IPS-18a (cell line): ENCODE data around the gene TMEM178A.

Experiments used
- H3K27ac ChIP-seq: one replicate; pipeline ENCODE4 v1.5.1; 2013; ENCODE audit warnings: low read length
- H3K27me3 ChIP-seq: one replicate; pipeline ENCODE4 v1.6.1; 2013; ENCODE audit warnings: mild to moderate bottlenecking, low read length; ENCODE audit not compliant: control insufficient read depth, insufficient read depth
- H3K36me3 ChIP-seq: one replicate; pipeline ENCODE4 v1.6.1; 2013; ENCODE audit warnings: low read depth, low read length; ENCODE audit not compliant: control insufficient read depth
- H3K4me1 ChIP-seq: one replicate; pipeline ENCODE4 v1.6.1; 2013; ENCODE audit warnings: low read depth, low read length; ENCODE audit not compliant: control insufficient read depth
- H3K4me3 ChIP-seq: one replicate; pipeline ENCODE4 v1.5.1; 2013; ENCODE audit warnings: low read length
- H3K9ac ChIP-seq: one replicate; pipeline ENCODE4 v1.6.1; 2013; ENCODE audit warnings: mild to moderate bottlenecking, low read length, moderate library complexity
- H3K9me3 ChIP-seq: one replicate; pipeline ENCODE4 v1.6.1; 2013; ENCODE audit warnings: low read depth, low read length; ENCODE audit not compliant: control insufficient read depth

The TMEM178A gene

GRCh38 chr2:39733070-39733674 lies 67.5 kb downstream of the TMEM178A start:
- Histone ChIP-seq H3K36me3 (peaks cover 14% of the 10 kb centered on the region), H3K9me3 (no peaks in the 10 kb centered on the region), H3K4me1 (peaks cover 15% of the 10 kb centered on the region), H3K4me3 (no peak overlapping the region), H3K27ac (no peak overlapping the region), H3K27me3 (no peaks in the 10 kb centered on the region), H3K9ac (no peak overlapping the region)

- Histone ChIP-seq H3K36me3 (peaks cover 14% of the 10 kb centered on the region), H3K4me3 (no peak overlapping the region), H3K4me1 (peaks cover 15% of the 10 kb centered on the region)
Measured at GRCh38 chr2:39734445-39734844, 68.7 kb downstream of the TMEM178A start.

GRCh38 chr2:39735648-39736047 lies 69.9 kb downstream of the TMEM178A start:
- Histone ChIP-seq H3K27me3 (no peaks in the 10 kb centered on the region), H3K36me3 (peaks cover 20% of the 10 kb centered on the region), H3K9ac (no peak overlapping the region), H3K4me3 (no peak overlapping the region), H3K4me1 (peaks cover 15% of the 10 kb centered on the region), H3K27ac (no peak overlapping the region), H3K9me3 (no peaks in the 10 kb centered on the region)

More at GRCh38 chr2:39734445-39734844, 68.7 kb downstream of the TMEM178A start:
- Histone ChIP-seq H3K9ac (no peak overlapping the region), H3K27ac (no peak overlapping the region), H3K9me3 (no peaks in the 10 kb centered on the region), H3K27me3 (no peaks in the 10 kb centered on the region)

- Histone ChIP-seq H3K4me1 (peaks cover 15% of the 10 kb centered on the region), H3K4me3 (no peak overlapping the region), H3K9ac (no peak overlapping the region), H3K9me3 (no peaks in the 10 kb centered on the region), H3K27ac (no peak overlapping the region), H3K36me3 (peaks cover 28% of the 10 kb centered on the region), H3K27me3 (no peaks in the 10 kb centered on the region)
Measured at GRCh38 chr2:39736640-39737039, 70.9 kb downstream of the TMEM178A start.

GRCh38 chr2:39737661-39738060 lies 71.9 kb downstream of the TMEM178A start:
- H3K4me3 ChIP-seq = no peak overlapping the region
- H3K27me3 ChIP-seq = no peaks in the 10 kb centered on the region
- peak overlapping the region; percentile 9 for H3K27ac ChIP-seq
- peak overlapping the region; percentile 26 for H3K9ac ChIP-seq
- H3K36me3 ChIP-seq = peaks cover 36% of the 10 kb centered on the region
- H3K4me1 ChIP-seq = peaks cover 15% of the 10 kb centered on the region
- no peaks in the 10 kb centered on the region for H3K9me3 ChIP-seq

GRCh38 chr2:39738936-39739335 lies 73.2 kb downstream of the TMEM178A start:
- no peaks in the 10 kb centered on the region for H3K9me3 ChIP-seq
- no peaks in the 10 kb centered on the region for H3K27me3 ChIP-seq
- no peak overlapping the region for H3K27ac ChIP-seq
- no peak overlapping the region for H3K4me3 ChIP-seq
- peaks cover 15% of the 10 kb centered on the region for H3K4me1 ChIP-seq
- H3K36me3 ChIP-seq = peaks cover 42% of the 10 kb centered on the region
- H3K9ac ChIP-seq = no peak overlapping the region

- H3K9me3 ChIP-seq = no peaks in the 10 kb centered on the region
- peaks cover 42% of the 10 kb centered on the region for H3K36me3 ChIP-seq
- no peak overlapping the region for H3K4me3 ChIP-seq
- H3K27ac ChIP-seq = no peak overlapping the region
- no peaks in the 10 kb centered on the region for H3K27me3 ChIP-seq
- H3K9ac ChIP-seq = no peak overlapping the region
- peaks cover 15% of the 10 kb centered on the region for H3K4me1 ChIP-seq
Measured at GRCh38 chr2:39739386-39739785, 73.7 kb downstream of the TMEM178A start.

- no peak overlapping the region for H3K27ac ChIP-seq
- H3K4me3 ChIP-seq = no peak overlapping the region
- H3K36me3 ChIP-seq = peaks cover 33% of the 10 kb centered on the region
- H3K9me3 ChIP-seq = no peaks in the 10 kb centered on the region
- H3K27me3 ChIP-seq = no peaks in the 10 kb centered on the region
- peaks cover 9% of the 10 kb centered on the region for H3K4me1 ChIP-seq
- H3K9ac ChIP-seq = no peak overlapping the region
Measured at GRCh38 chr2:39741871-39742270, 76.2 kb downstream of the TMEM178A start.

GRCh38 chr2:39743269-39743776 lies 77.6 kb downstream of the TMEM178A start:
- H3K9ac ChIP-seq = no peak overlapping the region
- H3K27me3 ChIP-seq = no peaks in the 10 kb centered on the region
- peaks cover 33% of the 10 kb centered on the region for H3K36me3 ChIP-seq
- H3K9me3 ChIP-seq = no peaks in the 10 kb centered on the region
- H3K4me1 ChIP-seq = no peaks in the 10 kb centered on the region
- no peak overlapping the region for H3K4me3 ChIP-seq
- H3K27ac ChIP-seq = no peak overlapping the region

GRCh38 chr2:39755466-39755865 lies 89.7 kb downstream of the TMEM178A start:
- Histone ChIP-seq H3K9me3 (no peaks in the 10 kb centered on the region), H3K9ac (no peak overlapping the region), H3K27ac (no peak overlapping the region), H3K36me3 (peaks cover 90% of the 10 kb centered on the region), H3K4me3 (no peak overlapping the region), H3K27me3 (no peaks in the 10 kb centered on the region), H3K4me1 (no peaks in the 10 kb centered on the region)

GRCh38 chr2:39757156-39757555 lies 91.4 kb downstream of the TMEM178A start:
- Histone ChIP-seq H3K4me3 (no peak overlapping the region), H3K4me1 (no peaks in the 10 kb centered on the region), H3K27ac (no peak overlapping the region), H3K9ac (no peak overlapping the region), H3K9me3 (no peaks in the 10 kb centered on the region), H3K36me3 (peaks cover 92% of the 10 kb centered on the region), H3K27me3 (no peaks in the 10 kb centered on the region)

GRCh38 chr2:39762448-39762847 lies 96.7 kb downstream of the TMEM178A start:
- Histone ChIP-seq H3K9me3 (no peaks in the 10 kb centered on the region), H3K27me3 (no peaks in the 10 kb centered on the region), H3K4me3 (no peak overlapping the region), H3K4me1 (no peaks in the 10 kb centered on the region), H3K9ac (no peak overlapping the region), H3K27ac (no peak overlapping the region), H3K36me3 (peaks cover 64% of the 10 kb centered on the region)
